ENCODE data around the gene SMOC2. TPM values are rescaled to one million over a fixed set of nuclear protein-coding genes. Genes with fewer than 3 reads are reported as not detected.
"Not testable (repeated sequence)": the region's sequence is repeated elsewhere in the genome, so short reads cannot be mapped to it uniquely, and the experiment has no call there.

The SMOC2 gene
- polyA plus RNA-seq, 1 donor, result 56.2 TPM

GRCh38 chr6:168691774-168692173, 250.8 kb downstream of the SMOC2 start:
- no peak for DNase-seq

- DNase-seq, result no peak
Observed at GRCh38 chr6:168692193-168692914, 251.4 kb downstream of the SMOC2 start.

- DNase-seq, result not testable (repeated sequence)
Observed at GRCh38 chr6:168692915-168693257, 251.9 kb downstream of the SMOC2 start.

GRCh38 chr6:168694797-168695196, 253.8 kb downstream of the SMOC2 start:
- DNase-seq, result not testable (repeated sequence)

GRCh38 chr6:168695701-168696100, 254.7 kb downstream of the SMOC2 start:
- DNase-seq, result no peak

- no peak for DNase-seq
Observed at GRCh38 chr6:168698923-168699322, 257.9 kb downstream of the SMOC2 start.

GRCh38 chr6:168699631-168700295, 258.8 kb downstream of the SMOC2 start:
- DNase-seq, result peak; percentile 68

- no peak for DNase-seq
Observed at GRCh38 chr6:168700880-168701279, 259.9 kb downstream of the SMOC2 start.

- DNase-seq, result no peak
Observed at GRCh38 chr6:168703990-168704389, 263.0 kb downstream of the SMOC2 start.

- DNase-seq, result no peak
Observed at GRCh38 chr6:168704678-168705077, 263.7 kb downstream of the SMOC2 start.

- not testable (repeated sequence) for DNase-seq
Observed at GRCh38 chr6:168705271-168705670, 264.3 kb downstream of the SMOC2 start.

GRCh38 chr6:168706471-168707177, 265.6 kb downstream of the SMOC2 start:
- no peak for DNase-seq

GRCh38 chr6:168708526-168708925, 267.5 kb downstream of the SMOC2 start:
- no peak for DNase-seq

GRCh38 chr6:168708984-168709383, 268.0 kb downstream of the SMOC2 start:
- no peak for DNase-seq

- no peak for DNase-seq
Observed at GRCh38 chr6:168709390-168709789, 268.4 kb downstream of the SMOC2 start.

- no peak for DNase-seq
Observed at GRCh38 chr6:168709991-168710390, 269.0 kb downstream of the SMOC2 start.

GRCh38 chr6:168711049-168711640, 270.2 kb downstream of the SMOC2 start:
- DNase-seq, result no peak

GRCh38 chr6:168711666-168712300, 270.8 kb downstream of the SMOC2 start:
- no peak for DNase-seq

- no peak for DNase-seq
Observed at GRCh38 chr6:168712993-168713392, 272.0 kb downstream of the SMOC2 start.

GRCh38 chr6:168713839-168714238, 272.9 kb downstream of the SMOC2 start:
- DNase-seq, result no peak

- no peak for DNase-seq
Observed at GRCh38 chr6:168714547-168715260, 273.7 kb downstream of the SMOC2 start.

Measured in hindlimb muscle (tissue), 1 donor.